SK-N-SH treated with all-trans-retinoic acid at 6 μM for 48 hours (cell line): Measurements from ENCODE around the gene MAST4.

Experiments
- ATAC-seq: fragments of 200-7000 bp; cut with Tn5 transposase; 3 replicates; pipeline ENCODE4 v1.9.1; 2020; ENCODE audit warnings: mild to moderate bottlenecking, moderate library complexity
- BACH2 ChIP-seq: fragments of 250-450 bp; sonication (Bioruptor Pico); IDR thresholded peaks from 2 replicates; pipeline ENCODE4 v1.9.0; 2021; ENCODE audit warnings: mild to moderate bottlenecking, borderline replicate concordance
- CREB5 ChIP-seq: fragments of 250-450 bp; sonication (Bioruptor Pico); IDR thresholded peaks from 2 replicates; pipeline ENCODE4 v1.5.1; 2020; ENCODE audit warnings: low read depth, mild to moderate bottlenecking, moderate library complexity
- CSDC2 ChIP-seq: fragments of 250-450 bp; sonication (Bioruptor Pico); IDR thresholded peaks from 2 replicates; pipeline ENCODE4 v1.5.0; 2020; ENCODE audit warnings: mild to moderate bottlenecking, moderate library complexity
- CSRNP3 ChIP-seq: fragments of 250-450 bp; sonication (Bioruptor Pico); IDR thresholded peaks from 2 replicates; pipeline ENCODE4 v1.5.1; 2021; ENCODE audit warnings: mild to moderate bottlenecking, moderate library complexity
- ESRRG ChIP-seq: fragments of 250-450 bp; sonication (Bioruptor Pico); IDR thresholded peaks from 2 replicates; pipeline ENCODE4 v1.6.1; 2021; ENCODE audit warnings: mild to moderate bottlenecking
- ISL1 ChIP-seq: fragments of 250-450 bp; sonication (Bioruptor Pico); IDR thresholded peaks from 2 replicates; pipeline ENCODE4 v2.1.2; 2022; ENCODE audit warnings: mild to moderate bottlenecking, moderate library complexity
- OSR1 ChIP-seq: fragments of 250-450 bp; sonication (Bioruptor Pico); IDR thresholded peaks from 2 replicates; pipeline ENCODE4 v1.8.0; 2022; ENCODE audit warnings: moderate library complexity, mild to moderate bottlenecking, inconsistent platforms
- PATZ1 ChIP-seq: fragments of 250-450 bp; sonication (Bioruptor Pico); IDR thresholded peaks from 2 replicates; pipeline ENCODE4 v1.8.0; 2020; ENCODE audit warnings: mild to moderate bottlenecking, moderate library complexity, borderline replicate concordance
- POU6F1 ChIP-seq: fragments of 250-450 bp; sonication (Bioruptor Pico); IDR thresholded peaks from 2 replicates; pipeline ENCODE4 v1.8.0; 2021; ENCODE audit warnings: low read depth, mild to moderate bottlenecking, moderate library complexity, borderline replicate concordance
- PPARA ChIP-seq: fragments of 250-450 bp; sonication (Bioruptor Pico); IDR thresholded peaks from 2 replicates; pipeline ENCODE4 v1.5.0; 2020; ENCODE audit warnings: mild to moderate bottlenecking, borderline replicate concordance
- RARB ChIP-seq: fragments of 250-450 bp; sonication (Bioruptor Pico); IDR thresholded peaks from 2 replicates; pipeline ENCODE4 v1.8.0; 2021; ENCODE audit warnings: mild to moderate bottlenecking, moderate library complexity
- TCF4 ChIP-seq: fragments of 250-450 bp; sonication (Bioruptor Pico); IDR thresholded peaks from 2 replicates; pipeline ENCODE4 v1.8.0; 2021; ENCODE audit warnings: mild to moderate bottlenecking, moderate library complexity, borderline replicate concordance
- TSHZ2 ChIP-seq: fragments of 250-450 bp; sonication (Bioruptor Pico); IDR thresholded peaks from 2 replicates; pipeline ENCODE4 v1.5.0; 2020; ENCODE audit warnings: mild to moderate bottlenecking, moderate library complexity
- ZC3H10 ChIP-seq: fragments of 250-450 bp; sonication (Bioruptor Pico); IDR thresholded peaks from 2 replicates; pipeline ENCODE4 v1.5.1; 2021; ENCODE audit warnings: mild to moderate bottlenecking, moderate library complexity
- ZFP3 ChIP-seq: fragments of 250-450 bp; sonication (Bioruptor Pico); IDR thresholded peaks from 2 replicates; pipeline ENCODE4 v1.5.0; 2020; ENCODE audit warnings: mild to moderate bottlenecking, moderate library complexity
- ZFP30 ChIP-seq: fragments of 450-650 bp; formaldehyde crosslinking; IDR thresholded peaks from 2 replicates; pipeline ENCODE4 v1.5.0; 2022; ENCODE audit warnings: mild to moderate bottlenecking, moderate library complexity
- ZNF565 ChIP-seq: fragments of 450-650 bp; formaldehyde crosslinking; conservative IDR thresholded peaks from 2 replicates; pipeline ENCODE4 v1.5.0; 2020; ENCODE audit warnings: low read depth, mild to moderate bottlenecking, moderate library complexity
- ZNF70 ChIP-seq: fragments of 450-650 bp; formaldehyde crosslinking; IDR thresholded peaks from 2 replicates; pipeline ENCODE4 v1.5.0; 2020; ENCODE audit warnings: mild to moderate bottlenecking, moderate library complexity
- ZNF8 ChIP-seq: fragments of 450-650 bp; formaldehyde crosslinking; IDR thresholded peaks from 2 replicates; pipeline ENCODE4 v1.5.0; 2020; ENCODE audit warnings: mild to moderate bottlenecking, moderate library complexity

Gene MAST4

GRCh38 chr5:66828046-66828547, 231.9 kb downstream of the MAST4 start (continued):
- TF ChIP-seq RARB (CRISPR knock-in tag), result no peak
- TF ChIP-seq, all 23 proteins: peak for 0

GRCh38 chr5:66828548-66829357, 232.6 kb downstream of the MAST4 start:
- no peak for TF ChIP-seq PPARA (CRISPR knock-in tag)
- TF ChIP-seq CSDC2 (CRISPR knock-in tag), result 0 out of 2 replicates have a peak, but pooled peaks have one; percentile 62
- TF ChIP-seq POU6F1 (CRISPR knock-in tag), result no peak
- TF ChIP-seq, all 23 proteins: peak for 1
- peak; percentile 97 for ATAC-seq

GRCh38 chr5:66829358-66829674, 233.1 kb downstream of the MAST4 start:
- no peak for ATAC-seq
- no peak for TF ChIP-seq ESRRG (CRISPR knock-in tag)
- no peak for TF ChIP-seq OSR1 (CRISPR knock-in tag)
- TF ChIP-seq, all 23 proteins: peak for 0

GRCh38 chr5:66829826-66830225, 233.6 kb downstream of the MAST4 start:
- ATAC-seq, result no peak
- TF ChIP-seq CREB5 (CRISPR knock-in tag), result no peak
- no peak for TF ChIP-seq ZFP3
- TF ChIP-seq ZNF565 (CRISPR knock-in tag), result no peak
- TF ChIP-seq TCF4, result no peak
- TF ChIP-seq ESRRG (CRISPR knock-in tag), result no peak
- TF ChIP-seq ISL1 (CRISPR knock-in tag), result no peak
- TF ChIP-seq OSR1 (CRISPR knock-in tag), result no peak
- no peak for TF ChIP-seq ZNF8
- no peak for TF ChIP-seq POU6F1 (CRISPR knock-in tag)
- TF ChIP-seq ZNF70 (CRISPR knock-in tag), result no peak
- TF ChIP-seq CSRNP3 (CRISPR knock-in tag), result no peak
- TF ChIP-seq ZFP30, result no peak
- no peak for TF ChIP-seq BACH2 (CRISPR knock-in tag)
- TF ChIP-seq TSHZ2 (CRISPR knock-in tag), result no peak
- no peak for TF ChIP-seq CSDC2 (CRISPR knock-in tag)
- TF ChIP-seq PATZ1, result no peak
- TF ChIP-seq RARB (CRISPR knock-in tag), result no peak
- no peak for TF ChIP-seq ZC3H10 (CRISPR knock-in tag)
